GM18907 (cell line): Measurements from ENCODE around the gene COX10.

Experiments used
- ATAC-seq: cut with Tn5 transposase; IDR thresholded peaks from one replicate; pipeline ENCODE4 v1.9.1; 2021; ENCODE audit warnings: mild to moderate bottlenecking, moderate library complexity; ENCODE audit not compliant: unreplicated experiment

Gene COX10

DNA sequence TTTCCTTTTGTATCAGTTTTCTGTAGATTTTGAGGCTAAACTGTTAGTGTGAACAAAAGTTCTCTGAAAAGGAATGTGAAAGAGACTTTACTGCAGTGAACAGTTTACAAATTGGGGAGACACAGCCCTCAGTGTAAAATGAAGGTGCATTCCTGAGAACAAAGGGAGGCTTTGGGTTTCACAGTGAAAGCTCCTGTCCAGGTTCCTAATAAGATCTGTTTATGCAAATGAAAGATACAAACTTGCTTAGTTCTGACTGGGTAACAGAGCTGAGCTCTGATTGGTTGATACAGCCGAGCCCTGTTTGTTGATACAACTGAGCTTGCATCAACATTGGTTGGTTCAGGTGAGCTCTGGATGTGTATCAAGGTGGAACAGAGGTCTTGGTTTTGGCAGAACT is 175.7 kb downstream of the COX10 start:
- ATAC-seq, result no peak

DNA sequence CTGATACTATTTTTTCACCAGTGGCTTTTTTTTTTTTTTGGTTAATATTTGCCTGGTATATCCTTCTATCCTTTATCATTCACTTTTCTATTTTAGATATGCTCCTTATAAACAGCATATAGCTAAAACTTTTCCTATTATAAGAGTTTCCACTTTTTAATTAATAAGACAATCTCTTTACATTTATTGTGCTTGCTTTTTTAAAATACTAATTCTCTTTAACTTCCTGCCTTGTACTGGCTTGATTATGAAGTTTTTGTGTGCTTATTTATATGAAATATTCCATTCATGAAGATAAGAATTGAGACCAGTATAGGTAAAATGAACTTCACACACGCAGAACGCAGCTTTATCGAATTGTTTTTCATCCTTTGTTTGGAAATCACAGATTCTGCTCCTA is 176.3 kb downstream of the COX10 start:
- no peak for ATAC-seq
